NCI-H69 (cell line): ENCODE results near the gene SCFD1.
"Not testable (repeated sequence)": the region's sequence is repeated elsewhere in the genome, so short reads cannot be mapped to it uniquely, and the experiment has no call there.

ENCODE experiments used
- DNase-seq: peaks from one replicate; lab custom pipeline; 2025; lab: John Stamatoyannopoulos, UW

SCFD1 gene

GRCh38 chr14:30621940-30622830, at the start of gene SCFD1:
SCFD1 (plus strand) TSS chr14:30622319; CDS start chr14:30622339, 20 bp downstream.
- peak; percentile 98 for DNase-seq

- DNase-seq = no peak
These were observed 49.3 kb upstream of the SCFD1 start for GRCh38 chr14:30572771-30573170.

- peak; percentile 42 for DNase-seq
These were observed 48.8 kb upstream of the SCFD1 start for GRCh38 chr14:30573226-30573814.

- DNase-seq = no peak
These were observed 48.2 kb upstream of the SCFD1 start for GRCh38 chr14:30573966-30574365.

- peak; percentile 87 for DNase-seq
These were observed 47.3 kb upstream of the SCFD1 start for GRCh38 chr14:30574777-30575176.

GRCh38 chr14:30576333-30576732, 45.8 kb upstream of the SCFD1 start:
- DNase-seq = not testable (repeated sequence)

GRCh38 chr14:30580616-30581282, 41.4 kb upstream of the SCFD1 start:
- no peak for DNase-seq

GRCh38 chr14:30581283-30581625, 40.9 kb upstream of the SCFD1 start:
- no peak for DNase-seq

- DNase-seq = no peak
These were observed 39.7 kb upstream of the SCFD1 start for GRCh38 chr14:30582376-30582775.

GRCh38 chr14:30584058-30584630, 38.0 kb upstream of the SCFD1 start:
- DNase-seq = no peak

GRCh38 chr14:30585204-30585603, 36.9 kb upstream of the SCFD1 start:
- DNase-seq = no peak

GRCh38 chr14:30587141-30587540, 35.0 kb upstream of the SCFD1 start:
- DNase-seq = no peak

- DNase-seq = no peak
These were observed 33.2 kb upstream of the SCFD1 start for GRCh38 chr14:30588873-30589272.

- no peak for DNase-seq
These were observed 25.2 kb upstream of the SCFD1 start for GRCh38 chr14:30596935-30597334.

GRCh38 chr14:30597504-30597903, 24.6 kb upstream of the SCFD1 start:
- peak; percentile 42 for DNase-seq

- no peak for DNase-seq
These were observed 20.9 kb upstream of the SCFD1 start for GRCh38 chr14:30600922-30601918.

GRCh38 chr14:30603402-30603801, 18.7 kb upstream of the SCFD1 start:
- no peak for DNase-seq

GRCh38 chr14:30604696-30605095, 17.4 kb upstream of the SCFD1 start:
- not testable (repeated sequence) for DNase-seq

GRCh38 chr14:30607156-30607780, 14.9 kb upstream of the SCFD1 start:
- peak; percentile 19 for DNase-seq

GRCh38 chr14:30608533-30609006, 13.5 kb upstream of the SCFD1 start:
- peak; percentile 95 for DNase-seq
